GM21619 (cell line): ENCODE measurements around the gene KTN1.

Experiments used
- ATAC-seq: cut with Tn5 transposase; IDR thresholded peaks from one replicate; pipeline ENCODE4 v1.9.1; 2021; ENCODE audit not compliant: unreplicated experiment

KTN1 gene

GRCh38 chr14:55579724-55580469 lies at the start of gene KTN1:
KTN1 (plus strand) TSS chr14:55580207; CDS start chr14:55612049, 31,842 bp downstream.
- peak; percentile 77 for ATAC-seq

DNA sequence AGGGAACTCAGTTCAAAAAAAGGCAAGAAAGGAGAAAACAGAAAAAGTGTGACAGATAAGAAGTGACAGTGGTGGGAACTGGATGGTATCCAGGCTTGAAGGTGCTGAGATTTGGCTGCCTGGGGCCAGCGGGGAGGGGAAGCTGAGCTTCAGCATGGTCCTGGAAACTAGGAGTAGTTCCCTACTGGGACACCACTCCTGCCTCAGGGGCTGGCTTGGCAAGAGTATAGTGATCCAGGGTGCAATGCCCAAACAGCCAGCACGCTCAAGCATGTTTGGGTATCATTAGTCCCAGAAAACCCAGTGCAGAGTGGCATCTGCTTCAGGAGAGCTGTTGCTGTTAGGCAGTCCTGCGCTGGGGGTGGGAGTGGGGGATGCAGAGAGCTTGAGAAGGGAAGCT lies 49.5 kb upstream of the KTN1 start:
- no peak for ATAC-seq

DNA sequence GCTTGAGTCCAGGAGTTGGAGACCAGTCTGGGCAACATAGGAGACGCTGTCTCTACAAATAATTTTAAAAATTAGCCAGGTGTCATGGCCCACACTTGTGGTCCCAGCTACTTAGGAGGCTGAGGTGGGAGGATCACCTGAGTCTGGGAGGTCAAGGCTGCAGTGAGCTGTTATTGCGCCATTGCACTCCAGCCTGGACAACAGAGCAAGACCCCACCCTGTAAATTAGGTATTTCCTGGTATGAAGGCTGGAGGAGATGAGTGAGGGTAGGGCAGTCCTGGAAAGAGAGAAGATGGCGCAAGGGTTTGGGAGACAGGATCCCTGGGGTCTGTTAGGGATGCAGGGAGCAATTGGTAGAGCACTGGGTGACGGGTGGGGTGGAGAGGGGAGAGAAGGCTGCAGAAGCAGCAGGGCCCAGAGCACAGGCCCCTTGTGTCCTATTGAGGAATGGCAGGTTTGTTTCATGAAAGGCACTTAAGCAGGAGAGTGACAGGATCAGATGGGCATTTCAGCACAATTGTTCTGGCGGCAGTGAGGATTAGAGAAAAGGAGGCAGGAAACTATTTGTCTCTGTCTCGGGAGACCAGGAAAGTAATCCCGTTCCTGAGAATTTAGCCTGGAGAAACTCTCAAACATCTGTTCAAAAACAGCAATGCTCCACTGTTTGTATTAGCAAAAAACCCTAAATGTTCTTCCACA lies 47.2 kb upstream of the KTN1 start:
- ATAC-seq, result no peak

- ATAC-seq, result no peak
These were observed 46.0 kb upstream of the KTN1 start for GRCh38 chr14:55533960-55534359.

DNA sequence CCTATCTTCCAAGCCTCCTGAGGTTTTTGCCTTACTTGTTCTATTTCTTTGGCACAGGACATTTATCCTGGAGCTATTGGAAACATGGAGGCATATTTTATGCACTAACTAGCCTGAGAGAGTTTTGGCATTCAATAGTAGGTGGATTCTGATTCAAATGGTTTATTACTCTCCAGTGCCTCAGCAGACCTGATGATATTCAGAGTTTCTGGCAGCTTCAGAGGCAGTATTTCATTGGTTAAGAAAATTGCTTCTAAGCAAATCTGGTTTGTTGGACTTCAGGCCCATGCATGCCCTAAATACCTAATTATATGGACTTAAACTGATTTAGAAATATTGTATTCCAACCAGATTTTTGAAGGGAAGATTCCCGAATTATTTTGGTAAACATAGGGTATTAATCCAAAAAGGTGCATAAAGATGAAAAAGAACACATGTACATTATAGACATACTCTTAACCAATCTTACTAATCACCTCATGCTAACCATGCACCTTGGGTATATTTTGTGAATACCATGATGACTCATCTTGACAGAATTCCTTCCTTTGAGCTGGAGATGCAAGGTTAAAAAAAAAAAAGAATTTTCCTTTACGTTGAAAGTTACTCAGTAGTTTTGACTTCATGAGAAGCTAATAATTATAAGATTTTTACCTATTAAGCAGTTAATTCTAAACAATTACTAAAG lies 44.3 kb upstream of the KTN1 start:
- ATAC-seq, result no peak

GRCh38 chr14:55536204-55536708 lies 43.8 kb upstream of the KTN1 start:
- ATAC-seq, result no peak

- no peak for ATAC-seq
These were observed 42.2 kb upstream of the KTN1 start for GRCh38 chr14:55537782-55538181.

GRCh38 chr14:55539975-55540374 lies 40.0 kb upstream of the KTN1 start:
- ATAC-seq, result no peak

GRCh38 chr14:55540847-55541773 lies 38.9 kb upstream of the KTN1 start:
- ATAC-seq, result no peak

- peak; percentile 24 for ATAC-seq
These were observed 34.2 kb upstream of the KTN1 start for GRCh38 chr14:55545779-55546178.

DNA sequence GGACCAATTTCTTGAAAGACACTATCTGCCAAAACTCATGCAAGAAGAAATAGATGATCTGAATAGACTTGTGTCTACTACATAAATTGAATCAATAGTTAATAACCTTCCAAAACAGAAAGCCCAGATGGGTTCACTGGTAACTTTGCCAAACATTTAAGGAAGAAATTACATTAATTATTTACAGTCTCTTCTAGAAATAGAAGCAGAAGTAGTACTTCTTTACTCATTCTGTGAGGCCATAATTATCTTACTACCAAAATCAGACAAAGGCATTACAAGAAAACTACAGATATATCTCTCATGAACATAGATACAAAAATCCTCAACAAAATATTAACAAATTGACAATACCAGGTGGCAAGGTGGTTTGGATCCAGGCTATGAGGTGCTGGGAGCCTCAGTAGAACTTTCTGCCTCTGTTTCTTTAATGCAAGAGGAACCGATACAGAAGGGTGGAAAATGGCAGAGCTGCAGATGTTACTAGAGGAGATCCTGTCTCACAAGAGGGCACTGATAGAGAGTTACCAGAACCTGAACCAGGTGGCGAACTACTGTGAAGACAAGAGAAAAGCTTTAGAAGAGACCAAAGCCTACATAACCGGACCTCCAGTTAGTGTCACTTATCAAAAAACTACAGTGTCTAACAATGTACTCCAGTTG lies 33.7 kb upstream of the KTN1 start:
- peak; percentile 57 for ATAC-seq

- ATAC-seq, result peak; percentile 45
These were observed 32.2 kb upstream of the KTN1 start for GRCh38 chr14:55547650-55548315.

GRCh38 chr14:55553791-55554190 lies 26.2 kb upstream of the KTN1 start:
- ATAC-seq, result no peak

DNA sequence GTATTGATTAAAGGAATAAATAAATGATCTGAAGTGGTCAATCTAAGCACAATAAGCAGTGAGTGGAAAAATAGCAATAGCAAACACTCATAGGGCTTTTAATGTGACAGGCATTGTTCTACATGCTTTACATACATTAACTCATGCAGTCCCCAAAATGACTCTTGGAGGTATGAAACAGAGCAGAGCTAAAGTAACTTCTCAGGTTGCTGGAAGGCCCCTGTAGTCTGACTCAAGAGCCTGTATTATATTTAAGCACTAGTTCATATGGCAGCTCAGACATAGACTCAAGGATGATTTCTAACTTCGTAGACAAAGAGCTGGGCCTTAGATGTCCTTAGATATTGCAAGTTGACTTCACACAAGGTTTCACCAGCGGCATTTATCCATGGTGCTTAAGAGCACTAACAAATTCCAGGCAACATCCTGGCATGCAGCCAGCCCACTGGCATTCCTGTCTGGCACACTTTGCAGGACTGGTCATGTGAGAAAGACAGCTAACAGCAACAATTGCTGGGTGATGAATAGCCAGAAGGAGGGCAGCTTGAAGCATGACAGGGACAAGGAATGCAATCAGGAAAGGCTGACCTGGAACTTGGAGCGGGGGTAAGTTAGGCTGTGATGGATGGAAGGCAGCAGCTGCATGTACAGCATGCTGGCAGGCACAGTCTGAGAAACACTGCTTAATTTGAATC lies 22.9 kb upstream of the KTN1 start:
- ATAC-seq, result no peak

DNA sequence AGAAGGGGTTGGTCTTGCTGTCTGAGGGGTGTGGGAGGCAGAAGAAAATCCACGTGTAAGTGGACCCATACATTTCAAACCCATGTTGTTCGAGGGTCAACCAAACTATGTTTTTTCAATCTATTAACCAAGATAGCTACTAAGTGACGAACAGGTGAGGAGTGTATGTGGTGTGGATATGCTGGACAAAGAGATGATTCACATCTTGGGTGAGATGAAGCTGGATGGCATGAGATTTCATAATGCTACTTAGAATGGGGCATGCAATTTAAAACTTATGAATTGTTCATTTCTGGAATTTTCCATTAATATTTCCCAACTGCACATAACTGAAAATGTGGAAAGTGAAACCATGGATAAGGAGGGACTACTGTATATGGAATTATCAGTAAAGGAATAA lies 17.9 kb upstream of the KTN1 start:
- no peak for ATAC-seq

DNA sequence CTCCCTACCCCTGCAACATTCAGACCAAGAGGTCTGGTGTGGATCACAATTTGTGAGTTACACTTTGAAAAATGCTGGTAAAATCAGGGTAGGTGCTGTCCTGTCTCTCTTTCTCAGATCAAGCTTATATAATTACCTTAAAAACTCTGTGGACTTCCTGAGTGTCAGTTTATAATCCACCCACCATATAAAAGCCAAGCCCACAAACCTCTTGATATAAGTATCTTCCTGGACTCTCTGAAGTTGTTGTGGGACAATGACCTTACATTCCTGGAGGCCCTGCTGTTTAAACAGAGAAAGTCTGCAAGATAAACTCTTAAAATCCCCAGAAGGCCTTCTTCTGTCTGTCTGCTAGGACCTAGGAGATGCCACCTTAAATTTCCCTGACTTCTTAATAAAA lies 11.4 kb upstream of the KTN1 start:
- no peak for ATAC-seq

DNA sequence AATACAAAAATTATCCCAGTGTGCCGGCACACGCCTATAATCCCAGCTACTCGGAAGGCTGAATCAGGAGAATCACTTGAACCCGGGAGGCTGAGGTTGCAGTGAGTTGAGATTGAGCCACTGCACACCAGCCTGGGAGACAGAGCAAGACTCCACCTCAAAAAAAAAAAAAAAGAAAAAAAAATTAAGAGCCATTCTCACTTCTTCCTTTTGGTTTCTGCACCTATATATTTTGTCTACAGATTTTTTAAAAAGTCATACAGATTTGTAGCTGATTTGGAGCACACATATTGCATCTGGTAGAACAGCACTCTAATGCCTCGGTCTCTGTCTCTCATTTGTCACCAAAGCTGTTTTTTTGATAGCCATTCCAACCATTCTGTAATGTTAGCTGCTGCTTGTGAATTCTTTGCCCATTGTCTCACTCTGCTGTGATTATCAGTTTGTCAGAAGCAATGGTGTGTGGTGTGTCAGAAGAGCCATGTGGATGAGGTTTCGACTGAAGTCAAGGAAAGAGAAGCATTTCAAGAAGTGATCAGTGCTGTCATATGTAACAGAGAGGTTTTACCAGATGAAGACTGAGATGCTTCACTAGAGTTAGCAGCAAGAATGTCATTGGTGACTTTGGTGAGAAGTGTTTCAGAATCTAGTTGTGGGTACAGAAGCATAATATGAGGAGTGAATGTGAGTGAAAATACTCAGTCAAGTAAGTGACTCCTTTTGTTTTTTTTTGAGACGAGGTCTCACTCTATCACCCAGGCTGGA lies 8.7 kb upstream of the KTN1 start:
- ATAC-seq, result peak; percentile 65

GRCh38 chr14:55572578-55572977 lies 7.4 kb upstream of the KTN1 start:
- ATAC-seq, result no peak
